A673 (cell line): ENCODE data around the gene DDI2. TPM values are rescaled to one million over a fixed set of nuclear protein-coding genes. Genes with fewer than 3 reads are reported as not detected.

Source experiments
- BruUV-seq: library from RNA; stranded (reverse); fragments of 400-500 nt; replicated peaks from 2 replicates; lab custom pipeline; 2021; lab: Mats Ljungman, UMichigan
- CTCF ChIA-PET: fragments of 300-600 bp; sonication (Branson Sonifier 250); formaldehyde crosslinking; loops from one replicate; lab custom pipeline; 2022; ENCODE audit warnings: antibody characterized with exemption; lab: Charles Lee
- POLR2A ChIA-PET: fragments of 300-600 bp; sonication (Branson Sonifier 250); formaldehyde crosslinking; loops from one replicate; lab custom pipeline; 2022; ENCODE audit warnings: antibody characterized with exemption; ENCODE audit not compliant: low non-redundant PET; lab: Charles Lee
- DNase-seq: peaks from one replicate; pipeline ENCODE4 v3.0.0-alpha.2; 2015; ENCODE audit warnings: low spot score
- H3K27ac ChIP-seq: fragments of 200-600 bp; sonication (generic); 2 replicates; pipeline ENCODE4 v1.5.1; 2016; ENCODE audit warnings: mixed run types, low read depth, mild to moderate bottlenecking, mixed read lengths, antibody characterized with exemption, low read length; ENCODE audit not compliant: poor library complexity, severe bottlenecking
- H3K27me3 ChIP-seq: fragments of 200-600 bp; sonication (generic); replicated peaks from 2 replicates; pipeline ENCODE4 v1.6.1; 2017; ENCODE audit warnings: mixed run types, low read depth, mild to moderate bottlenecking, mixed read lengths, antibody characterized with exemption, low read length; ENCODE audit not compliant: insufficient read depth, poor library complexity
- H3K36me3 ChIP-seq: fragments of 200-600 bp; sonication (generic); 2 replicates; pipeline ENCODE4 v1.6.1; 2016; ENCODE audit warnings: mixed run types, mild to moderate bottlenecking, mixed read lengths, antibody characterized with exemption, low read length; ENCODE audit not compliant: insufficient read depth, poor library complexity, severe bottlenecking
- H3K4me1 ChIP-seq: fragments of 200-600 bp; sonication (generic); 2 replicates; pipeline ENCODE4 v1.6.1; 2017; ENCODE audit warnings: mixed run types, mild to moderate bottlenecking, mixed read lengths, antibody characterized with exemption, low read length; ENCODE audit not compliant: insufficient read depth, poor library complexity, severe bottlenecking
- H3K4me3 ChIP-seq: fragments of 200-600 bp; sonication (generic); 2 replicates; pipeline ENCODE4 v1.5.1; 2016; ENCODE audit warnings: low read depth, mixed run types, mild to moderate bottlenecking, mixed read lengths, low read length; ENCODE audit not compliant: poor library complexity, severe bottlenecking
- H3K9me3 ChIP-seq: fragments of 200-600 bp; sonication (generic); 2 replicates; pipeline ENCODE4 v1.6.1; 2016; ENCODE audit warnings: mixed run types, low read depth, mild to moderate bottlenecking, mixed read lengths, antibody characterized with exemption, low read length; ENCODE audit not compliant: poor library complexity, severe bottlenecking
- CTCF ChIP-seq: fragments of 300-800, 200-600 bp; sonication (generic); conservative IDR thresholded peaks from 2 replicates; pipeline ENCODE4 v1.5.1; 2017; ENCODE audit warnings: low read depth, mild to moderate bottlenecking, antibody characterized with exemption, low read length, moderate library complexity, mixed read lengths
- EZH2 ChIP-seq: fragments of 200-600 bp; sonication (generic); IDR thresholded peaks from 2 replicates; pipeline ENCODE4 v1.6.1; 2017; ENCODE audit warnings: borderline replicate concordance, low read depth, mild to moderate bottlenecking, mixed read lengths, antibody characterized with exemption, low read length; ENCODE audit not compliant: poor library complexity, severe bottlenecking
- intact Hi-C: fragments of 100-400 bp; cut with micrococcal nuclease; formaldehyde crosslinking; loops from one replicate; pipeline ENCODE4 v1.10.0; 2022; ENCODE audit not compliant: unreplicated experiment
- total RNA-seq: library from RNA; stranded (reverse); gene quantifications from 2 replicates; pipeline ENCODE4 v1.2.3, GENCODE V29; 2021

The DDI2 gene
- total RNA-seq, 1 experiment from 2014 or later, result 41.3 TPM

- no peaks in the 10 kb centered on the region for H3K27me3 ChIP-seq
- no peaks in the 10 kb centered on the region for H3K9me3 ChIP-seq
- no peak overlapping the region for H3K4me3 ChIP-seq
- H3K36me3 ChIP-seq, result no peaks in the 10 kb centered on the region
- no peak for DNase-seq
- intact Hi-C loops, result no loop called here
- H3K4me1 ChIP-seq, result no peaks in the 10 kb centered on the region
- no peak overlapping the region for H3K27ac ChIP-seq
- no TSS peak for BruUV-seq
- ChIA-PET CTCF (no interaction called here), POLR2A (no interaction called here)
- TF ChIP-seq CTCF (no peak), EZH2 (no peak)
These were observed 54.2 kb downstream of the DDI2 start for GRCh38 chr1:15671430-15671829.

- Histone ChIP-seq H3K27me3 (no peaks in the 10 kb centered on the region), H3K36me3 (no peaks in the 10 kb centered on the region), H3K27ac (no peak overlapping the region), H3K4me1 (no peaks in the 10 kb centered on the region), H3K4me3 (no peak overlapping the region), H3K9me3 (no peaks in the 10 kb centered on the region)
- intact Hi-C loops, result no loop called here
- TF ChIP-seq CTCF (no peak), EZH2 (no peak)
- no peak for DNase-seq
- ChIA-PET CTCF (no interaction called here), POLR2A (no interaction called here)
- no TSS peak for BruUV-seq
These were observed 57.3 kb downstream of the DDI2 start for GRCh38 chr1:15674386-15675159.

- Histone ChIP-seq H3K27ac (no peak overlapping the region), H3K4me3 (no peak overlapping the region), H3K4me1 (no peaks in the 10 kb centered on the region), H3K9me3 (no peaks in the 10 kb centered on the region), H3K36me3 (no peaks in the 10 kb centered on the region), H3K27me3 (no peaks in the 10 kb centered on the region)
- POLR2A ChIA-PET, result no interaction called here
- no peak for TF ChIP-seq EZH2
- no peak for TF ChIP-seq CTCF
- no TSS peak for BruUV-seq
- intact Hi-C loops, result no loop called here
- no peak for DNase-seq
- CTCF ChIA-PET, result no interaction called here
These were observed 58.8 kb downstream of the DDI2 start for GRCh38 chr1:15676010-15676409.
